Measurements from ENCODE around the gene LRRIQ3. TPM values are rescaled to one million over a fixed set of nuclear protein-coding genes. Genes with fewer than 3 reads are reported as not detected.

LRRIQ3 gene
- 1 to 10 TPM in 1 of 10 donors, under 1 TPM in 9; 0.11 to 1.1 (median 0.56) TPM for total RNA-seq
- under 1 TPM; 0.19 to 0.22 TPM for polyA plus RNA-seq
- long read RNA-seq, donor 1, partial matches to known transcripts, result 2 of 2 reads
- long read RNA-seq, donor 1, other reads (novel, unspliced or antisense), result 0 of 2 reads
- long read RNA-seq, donor 2, partial matches to known transcripts, result 3 of 3 reads
- long read RNA-seq, donor 2, other reads (novel, unspliced or antisense), result 0 of 3 reads
- long read RNA-seq, donor 3, partial matches to known transcripts, result 1 of 1 reads
- long read RNA-seq, donor 3, other reads (novel, unspliced or antisense), result 0 of 1 reads

GRCh38 chr1:74197657-74198552, at the start of gene LRRIQ3, which contains the start of gene FPGT:
LRRIQ3 (minus strand) TSS chr1:74198176; CDS start chr1:74183684, 14,492 bp downstream.
FPGT (plus strand) TSS chr1:74198242; CDS start chr1:74198279, 37 bp downstream.
- peak in 1 of 9 donors; percentile 9 for TF ChIP-seq CTCF (IDR thresholded peaks at IDR 0.05)
- peak within 1 kb of the TSS in 9 of 10 donors; percentile 77 to 92 (median 85) for H3K27ac ChIP-seq
- peaks cover 0 to 26% (median 14%) of the 10 kb centered on the region in 9 donors for H3K4me1 ChIP-seq
- intact Hi-C loops (cut with DNase I), result loop anchor here in 1 of 10 donors (5.0 kb wide), 2 partner anchors 199 to 274 kb away; no protein-coding TSS in a partner anchor
- DNase-seq (peak; percentile 95 to 98), ATAC-seq (peak; percentile 99 to 100 (median 100))
- peaks cover 0 to 33% (median 0%) of the 10 kb centered on the region in 9 donors for H3K36me3 ChIP-seq
- H3K4me3 ChIP-seq, result peak within 1 kb of the TSS; percentile 54 to 77 (median 66)
- H3K9me3 ChIP-seq, result no peaks in the 10 kb centered on the region
- no peaks in the 10 kb centered on the region for H3K27me3 ChIP-seq
- 4 to 5% methylated on average over 41 of the region's 41 CpGs for WGBS, 2 donors

- Histone ChIP-seq H3K27ac (peak overlapping the region in 8 of 10 donors; percentile 24 to 76 (median 64)), H3K4me1 (peaks cover 0 to 37% (median 11%) of the 10 kb centered on the region in 9 donors), H3K9me3 (peaks cover 0 to 13% (median 0%) of the 10 kb centered on the region in 11 donors), H3K27me3 (no peaks in the 10 kb centered on the region), H3K36me3 (peaks cover 0 to 14% (median 0%) of the 10 kb centered on the region in 9 donors), H3K4me3 (no peak overlapping the region)
- WGBS, 2 donors, result 78 to 83% methylated on average over 2 of the region's 2 CpGs
- ATAC-seq (no peak), DNase-seq (no peak)
- TF ChIP-seq CTCF (IDR thresholded peaks at IDR 0.05), result no peak
- intact Hi-C loops (cut with DNase I), result loop anchor here in 1 of 10 donors (10.0 kb wide), 1 partner anchor 118 kb away; no protein-coding TSS in a partner anchor
These were observed 48.3 kb upstream of the LRRIQ3 start for GRCh38 chr1:74246315-74246714.

GRCh38 chr1:74245168-74245772, 47.3 kb upstream of the LRRIQ3 start:
- 5 to 6% methylated on average over 2 of the region's 2 CpGs for WGBS, 2 donors

More at GRCh38 chr1:74245168-74245772, 47.3 kb upstream of the LRRIQ3 start:
- peak in 5 of 8 donors; percentile 35 to 72 (median 60) for ATAC-seq
- Histone ChIP-seq H3K9me3 (peaks cover 0 to 13% (median 0%) of the 10 kb centered on the region in 11 donors), H3K27ac (peak overlapping the region in 9 of 10 donors; percentile 18 to 76 (median 56)), H3K36me3 (peaks cover 0 to 3% (median 0%) of the 10 kb centered on the region in 9 donors), H3K4me1 (peaks cover 0 to 37% (median 11%) of the 10 kb centered on the region in 9 donors), H3K27me3 (no peaks in the 10 kb centered on the region), H3K4me3 (no peak overlapping the region)
- no peak for TF ChIP-seq CTCF (IDR thresholded peaks at IDR 0.05)
- intact Hi-C loops (cut with DNase I), result loop anchor here in 1 of 10 donors (10.0 kb wide), 1 partner anchor 120 kb away; no protein-coding TSS in a partner anchor
- no peak for DNase-seq

Data from heart right ventricle (tissue), 16 donors.